Measurements from ENCODE around the gene PIMREG.
A peak's percentile ranks its signal among the peaks of the same experiment; 100 is the strongest.

The PIMREG gene

GRCh38 chr17:6437956-6438355, 6.3 kb upstream of the PIMREG start:
- no peak for FAIRE-seq
- DNase-seq (ENCODE audit: low spot score): no peak

DNA sequence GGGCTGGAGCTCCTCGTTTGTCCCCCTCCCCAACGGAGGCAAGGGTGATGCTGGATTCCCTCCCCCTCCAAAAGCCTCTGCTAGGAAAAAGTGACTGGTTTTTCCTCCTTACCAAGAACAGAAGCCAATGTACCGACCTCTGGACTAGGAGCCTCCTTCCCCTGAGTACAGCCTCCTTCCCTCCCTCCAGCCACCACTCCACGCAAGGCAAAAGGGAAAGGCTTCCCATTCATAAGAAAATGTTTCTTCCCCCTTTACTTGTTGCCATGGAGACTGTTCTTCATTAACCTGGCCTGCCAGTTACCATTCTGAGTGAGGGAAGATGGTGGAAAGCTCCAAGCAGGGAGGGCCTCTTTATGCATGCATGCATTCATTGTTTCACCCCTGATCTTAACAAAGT, 4.3 kb upstream of the PIMREG start:
- FAIRE-seq (no peak), DNase-seq (ENCODE audit: low spot score) (no peak)

GRCh38 chr17:6442775-6443174, 1.5 kb upstream of the PIMREG start:
- DNase-seq (ENCODE audit: low spot score) (no peak), FAIRE-seq (no peak)

DNA sequence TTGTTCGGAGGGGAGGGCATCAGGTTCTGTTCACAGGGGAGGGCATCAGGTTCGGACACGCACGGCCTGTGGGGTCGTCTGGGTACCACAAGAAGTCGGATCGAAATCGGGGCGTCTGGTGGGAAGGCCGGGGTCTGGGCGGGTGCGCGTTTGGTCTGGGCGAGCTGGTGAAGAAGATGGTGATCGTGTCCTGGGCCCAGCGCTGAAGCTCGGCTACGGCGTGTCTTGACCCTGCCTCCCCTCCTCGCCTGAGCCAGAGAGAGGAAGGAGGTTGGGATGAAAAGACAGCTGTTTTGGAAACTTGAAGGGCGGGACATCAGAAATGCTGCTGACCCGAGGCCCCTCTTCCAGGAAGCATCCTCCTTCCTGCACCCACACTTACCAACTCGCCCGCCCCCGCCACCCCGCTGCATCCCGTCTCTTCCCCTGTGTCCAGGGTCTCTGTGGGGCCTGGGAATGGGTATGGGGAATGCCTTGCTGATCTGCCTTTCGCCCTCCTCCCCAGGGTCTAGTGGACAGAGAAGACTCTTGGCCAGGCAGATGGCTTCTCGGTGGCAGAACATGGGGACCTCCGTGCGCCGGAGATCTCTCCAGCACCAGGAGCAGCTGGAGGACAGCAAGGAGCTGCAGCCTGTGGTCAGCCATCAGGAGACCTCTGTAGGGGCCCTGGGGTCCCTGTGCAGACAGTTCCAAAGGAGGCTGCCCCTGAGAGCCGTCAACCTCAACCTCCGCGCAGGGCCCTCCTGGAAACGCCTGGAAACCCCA, 498 bp downstream of the PIMREG start:
- DNase-seq (ENCODE audit: low spot score) (no peak), FAIRE-seq (no peak)

- FAIRE-seq (no peak), DNase-seq (ENCODE audit: low spot score) (no peak)
These were observed 2.4 kb downstream of the PIMREG start for GRCh38 chr17:6446516-6447100.

GRCh38 chr17:6448473-6448872, 4.2 kb downstream of the PIMREG start:
- no peak for FAIRE-seq
- no peak for DNase-seq (ENCODE audit: low spot score)

- DNase-seq (ENCODE audit: low spot score): no peak
- no peak for FAIRE-seq
These were observed 5.1 kb downstream of the PIMREG start for GRCh38 chr17:6449307-6449706.

DNA sequence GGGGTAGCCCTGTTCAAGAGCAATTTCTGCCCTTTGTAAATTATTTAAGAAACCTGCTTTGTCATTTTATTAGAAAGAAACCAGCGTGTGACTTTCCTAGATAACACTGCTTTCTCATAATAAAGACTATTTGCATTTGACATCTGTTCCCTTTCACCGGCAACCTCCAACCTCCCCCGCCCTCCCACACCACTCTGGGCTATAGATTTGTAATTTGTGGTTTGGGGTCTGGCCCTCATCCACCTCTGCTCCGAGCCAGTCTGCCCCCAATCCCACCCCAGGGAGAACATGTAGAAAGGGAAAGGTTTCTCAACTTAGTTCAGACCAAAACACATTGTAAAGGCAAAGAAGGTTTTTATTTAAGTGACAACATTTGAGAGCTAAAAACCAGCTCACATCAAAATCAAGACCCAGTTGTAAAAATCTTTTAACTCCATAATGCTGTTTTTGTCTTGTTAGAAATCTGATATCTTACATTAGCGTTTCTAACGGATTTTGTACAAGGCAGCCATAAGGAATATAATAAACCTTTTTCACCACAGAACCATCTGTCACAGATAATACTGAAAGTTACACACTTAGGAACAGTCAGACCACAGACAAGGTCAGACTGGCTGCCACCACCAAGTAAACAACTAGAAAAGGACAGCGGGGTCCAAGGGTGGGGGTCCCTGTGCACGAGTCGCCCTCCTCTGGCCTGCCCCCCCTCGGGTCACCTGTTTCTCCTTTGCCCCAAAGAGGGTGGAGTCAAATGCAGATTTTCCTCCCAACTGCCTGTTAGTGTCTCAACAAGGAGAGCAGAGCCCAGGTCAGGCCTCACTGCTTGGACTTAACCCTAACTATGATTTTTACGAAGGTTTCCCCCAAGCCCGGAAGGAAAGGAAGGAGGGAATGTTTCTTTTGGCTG, 6.9 kb downstream of the PIMREG start:
- DNase-seq (ENCODE audit: low spot score): no peak
- no peak for FAIRE-seq

DNA sequence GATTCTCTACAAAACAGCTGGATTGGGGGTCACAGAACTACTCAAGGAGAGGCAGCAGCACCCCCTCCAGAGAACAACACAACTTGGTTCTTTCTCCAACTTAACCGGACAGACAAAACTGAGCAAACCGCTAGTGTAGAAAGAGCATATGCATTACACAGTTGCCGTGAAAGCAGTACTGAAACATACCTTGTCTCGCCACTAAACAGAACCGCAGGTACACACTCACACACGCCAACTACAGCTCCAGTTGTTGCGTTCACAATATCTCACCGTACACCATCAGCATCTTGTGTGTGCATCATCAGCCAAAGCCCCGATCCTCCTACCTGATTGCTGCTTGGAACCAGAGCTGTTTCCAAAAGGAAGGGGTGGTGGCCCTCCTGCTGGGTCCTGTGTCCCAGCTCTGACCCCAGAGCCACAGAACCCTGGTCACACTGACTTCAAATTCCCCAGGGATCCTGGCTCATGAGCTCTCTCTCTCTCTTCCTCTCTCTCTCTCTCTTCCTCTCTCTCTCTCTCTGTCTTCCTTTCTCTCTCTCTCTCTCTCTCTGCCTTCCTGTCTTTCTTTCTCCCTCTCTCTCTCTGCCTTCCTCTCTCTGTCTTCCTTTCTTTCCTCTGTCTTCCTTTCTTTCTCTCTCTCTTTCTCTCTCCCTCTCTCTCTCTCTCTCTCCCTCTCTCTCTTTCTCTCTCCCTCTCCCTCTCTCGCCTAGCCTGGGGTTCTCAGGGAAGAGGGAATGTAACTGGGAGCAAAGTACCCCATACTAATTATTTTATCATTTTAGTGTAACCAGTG, 8.4 kb downstream of the PIMREG start:
- FAIRE-seq: no peak

GRCh38 chr17:6453279-6454024, 9.2 kb downstream of the PIMREG start:
- DNase-seq (ENCODE audit: low spot score): no peak
- FAIRE-seq: no peak

More for the DNA sequence above, 8.4 kb downstream of the PIMREG start:
- DNase-seq (ENCODE audit: low spot score): no peak

DNA sequence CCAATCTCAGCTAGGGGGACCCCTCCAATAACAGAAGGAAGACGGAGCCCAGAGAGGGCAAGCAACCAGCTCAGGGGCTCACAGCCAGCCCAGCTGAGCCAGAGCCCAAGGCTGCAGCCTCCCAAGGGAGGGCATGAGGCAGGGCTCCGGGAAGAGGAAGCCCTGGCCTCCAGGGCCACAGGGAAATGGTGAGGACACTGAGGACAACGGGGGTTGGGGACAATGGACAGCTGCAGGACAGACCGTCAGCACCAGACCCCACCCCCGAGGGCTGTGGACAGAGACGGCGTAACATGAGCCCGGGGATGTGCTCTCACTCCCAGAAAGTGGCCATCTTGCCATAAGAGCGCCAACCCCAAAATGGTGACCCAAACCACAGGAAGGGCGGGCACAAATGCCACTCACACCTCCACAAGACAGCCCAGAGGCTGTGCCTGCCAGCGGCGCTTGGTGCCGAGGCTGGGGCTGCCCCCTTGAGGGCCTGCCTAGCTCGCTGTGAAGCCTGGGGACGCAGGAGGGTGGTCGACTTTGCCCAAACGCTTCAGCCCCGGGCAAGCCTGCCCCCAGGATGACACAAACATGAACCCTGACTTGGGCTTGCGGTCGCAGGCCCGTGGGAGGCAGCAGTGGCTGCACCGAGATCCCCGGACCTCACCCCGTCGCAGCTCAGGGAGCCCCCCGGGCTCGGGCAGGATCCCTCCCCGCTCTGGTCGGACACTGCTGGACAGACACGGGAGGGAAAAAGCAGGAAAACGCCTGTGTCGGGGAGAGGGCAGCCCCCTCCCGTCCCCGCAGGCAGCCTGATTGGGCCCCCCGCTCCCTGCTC, 10.5 kb downstream of the PIMREG start:
- FAIRE-seq (no peak), DNase-seq (ENCODE audit: low spot score) (no peak)

DNA sequence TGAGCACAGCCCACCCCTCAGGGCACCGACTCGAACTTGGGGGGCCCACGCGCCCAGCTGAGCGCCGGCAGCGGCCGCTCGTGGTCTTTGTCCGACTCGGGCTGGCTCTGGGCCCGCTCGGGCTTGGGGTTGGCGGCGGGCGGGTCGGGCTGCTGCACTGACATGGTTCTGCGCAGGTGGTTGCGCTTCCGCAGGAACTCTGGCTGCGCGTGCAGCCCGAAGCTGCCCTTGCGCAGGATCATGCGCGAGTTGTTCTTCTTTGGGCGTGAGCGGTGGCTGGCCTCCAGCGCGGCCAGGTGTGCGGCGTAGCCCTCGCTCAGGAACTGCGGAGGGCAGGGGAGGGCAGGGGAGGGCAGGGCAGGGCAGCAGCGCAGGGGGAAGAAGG, 11.1 kb downstream of the PIMREG start:
- DNase-seq (ENCODE audit: low spot score) (no peak), FAIRE-seq (no peak)

DNA sequence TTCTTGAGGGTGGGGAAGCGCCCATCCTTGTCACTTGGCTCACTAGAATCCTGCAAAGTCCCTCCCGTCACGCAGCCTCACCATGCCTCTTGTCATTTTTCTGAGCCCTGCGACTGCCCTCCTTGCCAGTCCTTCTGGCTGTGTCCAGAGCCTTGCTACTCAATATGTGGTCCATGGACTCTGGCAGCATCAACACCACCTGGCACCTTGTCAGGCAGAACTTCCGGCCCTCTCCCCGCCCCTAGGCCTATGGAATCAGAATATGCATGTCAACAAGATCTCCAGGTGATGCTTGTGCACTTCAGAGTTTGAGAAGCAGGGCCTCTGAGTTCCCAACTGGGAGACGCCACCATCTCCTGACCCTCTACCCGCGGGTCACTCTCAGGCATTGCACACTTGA, 12.1 kb downstream of the PIMREG start:
- FAIRE-seq: no peak
- DNase-seq (ENCODE audit: low spot score): no peak

GRCh38 chr17:6456914-6457687, 12.8 kb downstream of the PIMREG start:
- DNase-seq (ENCODE audit: low spot score) (peak; percentile 62), FAIRE-seq (no peak)

- DNase-seq (ENCODE audit: low spot score) (no peak), FAIRE-seq (no peak)
These were observed 13.6 kb downstream of the PIMREG start for GRCh38 chr17:6457688-6458459.

GRCh38 chr17:6458460-6458950, 14.2 kb downstream of the PIMREG start:
- no peak for DNase-seq (ENCODE audit: low spot score)
- no peak for FAIRE-seq

GRCh38 chr17:6460531-6461161, 16.4 kb downstream of the PIMREG start:
- no peak for FAIRE-seq

GRCh38 chr17:6461246-6461645, 17.0 kb downstream of the PIMREG start:
- FAIRE-seq: no peak
- no peak for DNase-seq (ENCODE audit: low spot score)

More at GRCh38 chr17:6460531-6461161, 16.4 kb downstream of the PIMREG start:
- no peak for DNase-seq (ENCODE audit: low spot score)
